PC-3 (cell line): ENCODE results near the gene IGFBPL1. TPM values are rescaled to one million over a fixed set of nuclear protein-coding genes. Genes with fewer than 3 reads are reported as not detected.
"Not testable (repeated sequence)": the region's sequence is repeated elsewhere in the genome, so short reads cannot be mapped to it uniquely, and the experiment has no call there.

Experiments used
- ATAC-seq: fragments of 200-7000 bp; cut with Tn5 transposase; 2 replicates; pipeline ENCODE4 v1.9.1; 2020; ENCODE audit warnings: mild to moderate bottlenecking, moderate library complexity
- BruUV-seq: library from RNA; stranded (reverse); fragments of 400-500 nt; replicated peaks from 2 replicates; lab custom pipeline; 2021; lab: Mats Ljungman, UMichigan
- CTCF ChIA-PET: fragments of 300-600 bp; sonication (Branson Sonifier 250); formaldehyde crosslinking; loops from one replicate; lab custom pipeline; 2022; ENCODE audit warnings: antibody characterized with exemption; lab: Charles Lee
- POLR2A ChIA-PET: fragments of 300-600 bp; sonication (Branson Sonifier 250); formaldehyde crosslinking; loops from one replicate; lab custom pipeline; 2022; ENCODE audit warnings: antibody characterized with exemption; ENCODE audit not compliant: unreplicated experiment; lab: Charles Lee
- DNase-seq: peaks from one replicate; pipeline ENCODE4 v3.0.0-alpha.2; 2015
- H2AFZ ChIP-seq: fragments of 300-600 bp; sonication (generic); 2 replicates; pipeline ENCODE4 v1.6.0; 2016; ENCODE audit warnings: antibody characterized with exemption, low read length
- H3F3A ChIP-seq: fragments of 300-600 bp; sonication (generic); one replicate; pipeline ENCODE4 v1.6.0; 2017; ENCODE audit warnings: antibody characterized with exemption, low read length, control low read depth, mild to moderate bottlenecking; ENCODE audit not compliant: unreplicated experiment
- H3K27ac ChIP-seq: fragments of 300-600 bp; sonication (generic); 2 replicates; pipeline ENCODE4 v1.5.1; 2016; ENCODE audit warnings: mild to moderate bottlenecking, low read length
- H3K27me3 ChIP-seq: fragments of 300-600 bp; sonication (generic); 2 replicates; pipeline ENCODE4 v1.6.1; 2016; ENCODE audit warnings: low read length, mixed read lengths
- H3K36me3 ChIP-seq: fragments of 300-600 bp; sonication (generic); 2 replicates; pipeline ENCODE4 v1.6.1; 2016; ENCODE audit warnings: low read depth, mixed run types, low read length, mixed read lengths
- H3K4me1 ChIP-seq: fragments of 300-600 bp; sonication (generic); 2 replicates; pipeline ENCODE4 v1.5.1; 2016; ENCODE audit warnings: low read length; ENCODE audit not compliant: insufficient read depth
- H3K4me2 ChIP-seq: fragments of 300-600 bp; sonication (generic); 2 replicates; pipeline ENCODE4 v1.6.0; 2016; ENCODE audit warnings: low read length
- H3K4me3 ChIP-seq: fragments of 300-600 bp; sonication (generic); 2 replicates; pipeline ENCODE4 v1.5.1; 2016; ENCODE audit warnings: mild to moderate bottlenecking, low read length, mixed read lengths
- H3K79me2 ChIP-seq: fragments of 300-600 bp; sonication (generic); 2 replicates; pipeline ENCODE4 v1.6.1; 2017; ENCODE audit warnings: low read length, mixed read lengths
- H3K9ac ChIP-seq: fragments of 300-600 bp; sonication (generic); 2 replicates; pipeline ENCODE4 v1.6.0; 2016; ENCODE audit warnings: mild to moderate bottlenecking, low read length
- H3K9me2 ChIP-seq: fragments of 300-600 bp; sonication (generic); replicated peaks from 2 replicates; pipeline ENCODE4 v1.6.1; 2016; ENCODE audit warnings: mixed run types, low read length, mixed read lengths
- H3K9me3 ChIP-seq: fragments of 300-600 bp; sonication (generic); 2 replicates; pipeline ENCODE4 v1.6.1; 2016; ENCODE audit warnings: low read length, mixed read lengths
- H4K20me1 ChIP-seq: fragments of 300-600 bp; sonication (generic); 2 replicates; pipeline ENCODE4 v1.6.1; 2016; ENCODE audit warnings: low read length, mixed read lengths
- CTCF ChIP-seq: fragments of 300-600 bp; sonication (generic); conservative IDR thresholded peaks from 2 replicates; pipeline ENCODE4 v1.5.1; 2017; ENCODE audit warnings: antibody characterized with exemption, low read depth, mild to moderate bottlenecking, low read length
- EZH2 ChIP-seq: fragments of 300-600 bp; sonication (generic); IDR thresholded peaks from one replicate; pipeline ENCODE4 v1.6.1; 2017; ENCODE audit warnings: antibody characterized with exemption, mild to moderate bottlenecking, low read length; ENCODE audit not compliant: unreplicated experiment
- EZH2phosphoT487 ChIP-seq: fragments of 300-600 bp; sonication (generic); IDR thresholded peaks from 2 replicates; pipeline ENCODE4 v1.6.1; 2018; ENCODE audit warnings: mild to moderate bottlenecking, antibody characterized with exemption, low read length, borderline replicate concordance
- intact Hi-C: fragments of 100-400 bp; cut with micrococcal nuclease; formaldehyde crosslinking; loops from 2 replicates; pipeline ENCODE4 v1.9.0; 2023
- total RNA-seq: library from RNA; depleted of rRNA; stranded (reverse); fragments of >200 nt; gene quantifications from 2 replicates; pipeline ENCODE4 v1.2.3, GENCODE V29; 2014

The IGFBPL1 gene
- total RNA-seq, 1 experiment from 2014 or later, result 0.66 TPM

- POLR2A ChIA-PET, result no interaction called here
- Histone ChIP-seq H3K9ac (no peak overlapping the region), H3K79me2 (no peaks in the 10 kb centered on the region), H2AFZ (no peak overlapping the region), H3K9me2 (no peaks in the 10 kb centered on the region), H3K36me3 (no peaks in the 10 kb centered on the region), H3K27ac (no peak overlapping the region), H4K20me1 (no peaks in the 10 kb centered on the region), H3K4me1 (no peaks in the 10 kb centered on the region), H3K4me2 (no peak overlapping the region), H3F3A (no peaks in the 10 kb centered on the region), H3K27me3 (0 out of 2 replicates have a peak, but pooled peaks cover 4% of the 10 kb centered on the region), H3K9me3 (no peaks in the 10 kb centered on the region), H3K4me3 (no peak overlapping the region)
- ATAC-seq, result no peak
- DNase-seq, result no peak
- TF ChIP-seq CTCF (no peak), EZH2 (no peak), EZH2phosphoT487 (no peak)
- intact Hi-C loops, result loop anchor here (2.0 kb wide), 1 partner anchor 31 kb away; no protein-coding TSS in a partner anchor
- BruUV-seq, result no TSS peak
- CTCF ChIA-PET, result no interaction called here
These were observed 22.3 kb downstream of the IGFBPL1 start for GRCh38 chr9:38401994-38402393.

- intact Hi-C loops, DNase-seq, H3F3A ChIP-seq, H3K4me2 ChIP-seq, H3K9ac ChIP-seq, H3K4me3 ChIP-seq, H3K4me1 ChIP-seq, H3K27me3 ChIP-seq, BruUV-seq, ATAC-seq, POLR2A ChIA-PET, H3K9me2 ChIP-seq, H3K9me3 ChIP-seq, H3K27ac ChIP-seq, H2AFZ ChIP-seq, H3K36me3 ChIP-seq, H4K20me1 ChIP-seq, CTCF ChIA-PET: not testable (repeated sequence)
- H3K79me2 ChIP-seq, result peaks cover 16% of the 10 kb centered on the region
These were observed 25.1 kb downstream of the IGFBPL1 start for GRCh38 chr9:38399191-38399590.

GRCh38 chr9:38396371-38396671, 27.9 kb downstream of the IGFBPL1 start:
- no peaks in the 10 kb centered on the region for H3K9me2 ChIP-seq
- no TSS peak for BruUV-seq
- POLR2A ChIA-PET, result no interaction called here

More at GRCh38 chr9:38396371-38396671, 27.9 kb downstream of the IGFBPL1 start:
- H2AFZ ChIP-seq, result no peak overlapping the region
- CTCF ChIA-PET, result no interaction called here
- no peak overlapping the region for H3K9ac ChIP-seq
- H3K27ac ChIP-seq, result no peak overlapping the region
- no peaks in the 10 kb centered on the region for H3K27me3 ChIP-seq
- H3K36me3 ChIP-seq, result peaks cover 7% of the 10 kb centered on the region
- ATAC-seq (no peak), DNase-seq (no peak)
- H3K9me3 ChIP-seq, result no peaks in the 10 kb centered on the region
- H3K4me3 ChIP-seq, result no peak overlapping the region
- H3K4me1 ChIP-seq, result no peaks in the 10 kb centered on the region
- intact Hi-C loops, result no loop called here
- H4K20me1 ChIP-seq, result no peaks in the 10 kb centered on the region
- H3K79me2 ChIP-seq, result peaks cover 32% of the 10 kb centered on the region
- TF ChIP-seq EZH2phosphoT487 (no peak), CTCF (no peak), EZH2 (no peak)
- no peak overlapping the region for H3K4me2 ChIP-seq
- H3F3A ChIP-seq, result no peaks in the 10 kb centered on the region
